Measurements from ENCODE around the gene GPR176. TPM values are rescaled to one million over a fixed set of nuclear protein-coding genes. Genes with fewer than 3 reads are reported as not detected.

The GPR176 gene
- polyA plus RNA-seq, 3 donors = 0.08 to 0.18 TPM; not detected in 1

DNA sequence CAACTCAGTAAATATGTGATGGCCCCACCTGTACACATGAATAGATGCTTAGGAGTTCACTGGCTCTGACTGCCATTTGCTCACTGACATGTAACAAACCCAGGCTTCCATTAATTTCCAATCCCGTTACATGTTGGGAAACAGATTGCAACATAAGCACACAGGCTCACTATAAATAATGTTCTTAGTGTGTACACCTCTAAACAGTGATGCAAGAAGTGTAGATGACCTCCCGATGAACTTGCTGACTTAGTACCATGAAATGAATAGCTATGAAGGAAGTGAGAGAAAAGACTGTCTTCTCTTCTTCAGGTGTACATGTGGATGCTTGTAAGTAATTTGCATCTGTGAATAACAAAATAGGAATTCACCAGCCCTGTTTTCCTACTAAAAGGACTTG is 116.0 kb downstream of the GPR176 start:
- H3K27me3 ChIP-seq (ENCODE audit: control insufficient read depth in 2 of 2, insufficient read depth in 2 of 2, low read length in 2 of 2) = peaks cover 0 to 3% of the 10 kb centered on the region in 2 donors
- no peaks in the 10 kb centered on the region for H3K36me3 Mint-ChIP-seq
- DNase-seq = peak; percentile 2 to 18 (median 16)
- H3K27ac Mint-ChIP-seq = no peak overlapping the region
- H3K27ac ChIP-seq (ENCODE audit: low read depth in 1 of 2, low read length in 2 of 2) = no peak overlapping the region
- H3K9ac ChIP-seq (ENCODE audit: insufficient read depth, low read length, poor library complexity, severe bottlenecking) = no peak overlapping the region
- H3K4me2 ChIP-seq (replicated peaks; ENCODE audit: extremely low read depth, low read length, poor library complexity, severe bottlenecking) = no peak overlapping the region
- no peaks in the 10 kb centered on the region for H3K9me3 ChIP-seq (replicated peaks in 1 of 2; ENCODE audit: control insufficient read depth in 1 of 2, insufficient read depth in 1 of 2, low read length in 2 of 2)
- H4K20me1 ChIP-seq (ENCODE audit: insufficient read depth, low read length) = no peaks in the 10 kb centered on the region
- no CpG with 5 or more reads among the region's 2 CpGs for WGBS (ENCODE audit: insufficient coverage)
- H3K4me3 Mint-ChIP-seq = no peak overlapping the region
- H3K4me1 Mint-ChIP-seq = peaks cover 23% of the 10 kb centered on the region
- H3K79me2 ChIP-seq (ENCODE audit: insufficient read depth, low read length) = no peaks in the 10 kb centered on the region
- no peaks in the 10 kb centered on the region for H3K9me3 Mint-ChIP-seq
- intact Hi-C loops (cut with micrococcal nuclease) = no loop called here
- H3K36me3 ChIP-seq (replicated peaks in 1 of 2; ENCODE audit: control insufficient read depth in 1 of 2, insufficient read depth in 2 of 2, low read length in 2 of 2) = no peaks in the 10 kb centered on the region
- H3K27me3 Mint-ChIP-seq (ENCODE audit: low read depth in 3 of 3) = peaks cover 0 to 5% (median 0%) of the 10 kb centered on the region in 3 donors
- peaks cover 14 to 15% of the 10 kb centered on the region in 2 donors for H3K4me1 ChIP-seq (ENCODE audit: control insufficient read depth in 1 of 2, insufficient read depth in 2 of 2, low read length in 2 of 2)
- no peak overlapping the region for H3K4me3 ChIP-seq (replicated peaks in 1 of 3; ENCODE audit: low read depth in 2 of 3, low read length in 3 of 3)
- TF ChIP-seq, protein P1, sequence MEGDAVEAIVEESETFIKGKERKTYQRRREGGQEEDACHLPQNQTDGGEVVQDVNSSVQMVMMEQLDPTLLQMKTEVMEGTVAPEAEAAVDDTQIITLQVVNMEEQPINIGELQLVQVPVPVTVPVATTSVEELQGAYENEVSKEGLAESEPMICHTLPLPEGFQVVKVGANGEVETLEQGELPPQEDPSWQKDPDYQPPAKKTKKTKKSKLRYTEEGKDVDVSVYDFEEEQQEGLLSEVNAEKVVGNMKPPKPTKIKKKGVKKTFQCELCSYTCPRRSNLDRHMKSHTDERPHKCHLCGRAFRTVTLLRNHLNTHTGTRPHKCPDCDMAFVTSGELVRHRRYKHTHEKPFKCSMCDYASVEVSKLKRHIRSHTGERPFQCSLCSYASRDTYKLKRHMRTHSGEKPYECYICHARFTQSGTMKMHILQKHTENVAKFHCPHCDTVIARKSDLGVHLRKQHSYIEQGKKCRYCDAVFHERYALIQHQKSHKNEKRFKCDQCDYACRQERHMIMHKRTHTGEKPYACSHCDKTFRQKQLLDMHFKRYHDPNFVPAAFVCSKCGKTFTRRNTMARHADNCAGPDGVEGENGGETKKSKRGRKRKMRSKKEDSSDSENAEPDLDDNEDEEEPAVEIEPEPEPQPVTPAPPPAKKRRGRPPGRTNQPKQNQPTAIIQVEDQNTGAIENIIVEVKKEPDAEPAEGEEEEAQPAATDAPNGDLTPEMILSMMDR (IDR thresholded peaks at IDR 0.05) = no peak
- no peak overlapping the region for H2AFZ ChIP-seq (ENCODE audit: insufficient read depth, low read depth, low read length, poor library complexity, severe bottlenecking)

DNA sequence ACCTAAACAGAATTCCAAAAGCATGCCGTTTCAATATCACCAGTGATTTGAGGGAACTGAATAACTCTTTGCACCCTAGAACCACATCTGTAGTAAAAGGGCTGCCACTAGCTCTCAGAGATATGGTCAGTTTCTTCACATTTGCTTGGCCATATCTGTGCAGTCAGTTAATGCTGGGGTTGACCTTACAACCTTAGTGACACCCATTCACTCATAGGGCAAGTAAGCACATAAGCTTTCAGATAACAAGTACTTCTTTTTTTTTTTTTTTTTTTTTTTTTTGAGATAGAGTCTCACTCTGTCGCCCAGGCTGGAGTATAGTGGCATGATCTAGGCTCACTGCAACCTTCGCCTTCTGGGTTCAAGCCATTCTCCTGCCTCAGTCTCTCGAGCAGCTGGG is 117.0 kb downstream of the GPR176 start:
- H3K9me3 ChIP-seq (replicated peaks in 1 of 2; ENCODE audit: control insufficient read depth in 1 of 2, insufficient read depth in 1 of 2, low read length in 2 of 2) = no peaks in the 10 kb centered on the region
- WGBS (ENCODE audit: insufficient coverage) = 100% methylated on average over 4 of the region's 4 CpGs
- Mint-ChIP-seq H3K9me3 (no peaks in the 10 kb centered on the region), H3K36me3 (no peaks in the 10 kb centered on the region), H3K27ac (no peak overlapping the region), H3K4me3 (no peak overlapping the region), H3K27me3 (ENCODE audit: low read depth in 3 of 3) (peaks cover 0 to 3% (median 2%) of the 10 kb centered on the region in 3 donors), H3K4me1 (peaks cover 23% of the 10 kb centered on the region)
- no peak overlapping the region for H2AFZ ChIP-seq (ENCODE audit: insufficient read depth, low read depth, low read length, poor library complexity, severe bottlenecking)
- DNase-seq = no peak
- TF ChIP-seq, protein P1 (IDR thresholded peaks at IDR 0.05) = no peak
- no peaks in the 10 kb centered on the region for H3K36me3 ChIP-seq (replicated peaks in 1 of 2; ENCODE audit: control insufficient read depth in 1 of 2, insufficient read depth in 2 of 2, low read length in 2 of 2)
- peaks cover 0 to 1% of the 10 kb centered on the region in 2 donors for H3K27me3 ChIP-seq (ENCODE audit: control insufficient read depth in 2 of 2, insufficient read depth in 2 of 2, low read length in 2 of 2)
- H3K27ac ChIP-seq (ENCODE audit: low read depth in 1 of 2, low read length in 2 of 2) = no peak overlapping the region
- no peak overlapping the region for H3K4me2 ChIP-seq (replicated peaks; ENCODE audit: extremely low read depth, low read length, poor library complexity, severe bottlenecking)
- H3K79me2 ChIP-seq (ENCODE audit: insufficient read depth, low read length) = no peaks in the 10 kb centered on the region
- H4K20me1 ChIP-seq (ENCODE audit: insufficient read depth, low read length) = no peaks in the 10 kb centered on the region
- H3K9ac ChIP-seq (ENCODE audit: insufficient read depth, low read length, poor library complexity, severe bottlenecking) = no peak overlapping the region
- intact Hi-C loops (cut with micrococcal nuclease) = no loop called here
- peaks cover 14 to 17% of the 10 kb centered on the region in 2 donors for H3K4me1 ChIP-seq (ENCODE audit: control insufficient read depth in 1 of 2, insufficient read depth in 2 of 2, low read length in 2 of 2)
- H3K4me3 ChIP-seq (replicated peaks in 1 of 3; ENCODE audit: low read depth in 2 of 3, low read length in 3 of 3) = no peak overlapping the region
